Measurements from ENCODE around the gene OCA2.
A peak's percentile ranks its signal among the peaks of the same experiment; 100 is the strongest.

The OCA2 gene

DNA sequence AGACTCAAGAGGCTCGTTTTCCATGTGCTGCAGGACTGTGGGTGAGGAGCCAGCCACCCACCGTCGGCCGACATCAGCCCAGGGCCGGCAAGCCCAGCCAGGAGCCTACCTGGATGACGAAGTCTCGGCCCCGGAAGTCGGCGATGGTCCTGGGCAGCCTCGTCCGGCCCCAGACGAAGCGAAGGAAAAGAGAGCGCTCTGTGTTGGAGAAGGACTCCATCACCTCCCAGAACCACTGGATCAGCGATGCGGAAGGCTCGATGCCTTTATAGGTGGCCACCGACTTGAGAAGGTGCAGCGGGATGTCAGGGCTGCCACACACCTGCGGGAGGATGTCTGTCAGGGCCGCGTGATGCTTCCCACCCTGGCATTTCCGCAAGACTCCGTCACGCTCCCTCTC, 13.8 kb upstream of the OCA2 start:
- H3K27ac ChIP-seq: no peak overlapping the region
- H3K4me3 ChIP-seq (ENCODE audit: low read depth, low read length): no peak overlapping the region
- no peak for DNase-seq
- TF ChIP-seq, protein P1, sequence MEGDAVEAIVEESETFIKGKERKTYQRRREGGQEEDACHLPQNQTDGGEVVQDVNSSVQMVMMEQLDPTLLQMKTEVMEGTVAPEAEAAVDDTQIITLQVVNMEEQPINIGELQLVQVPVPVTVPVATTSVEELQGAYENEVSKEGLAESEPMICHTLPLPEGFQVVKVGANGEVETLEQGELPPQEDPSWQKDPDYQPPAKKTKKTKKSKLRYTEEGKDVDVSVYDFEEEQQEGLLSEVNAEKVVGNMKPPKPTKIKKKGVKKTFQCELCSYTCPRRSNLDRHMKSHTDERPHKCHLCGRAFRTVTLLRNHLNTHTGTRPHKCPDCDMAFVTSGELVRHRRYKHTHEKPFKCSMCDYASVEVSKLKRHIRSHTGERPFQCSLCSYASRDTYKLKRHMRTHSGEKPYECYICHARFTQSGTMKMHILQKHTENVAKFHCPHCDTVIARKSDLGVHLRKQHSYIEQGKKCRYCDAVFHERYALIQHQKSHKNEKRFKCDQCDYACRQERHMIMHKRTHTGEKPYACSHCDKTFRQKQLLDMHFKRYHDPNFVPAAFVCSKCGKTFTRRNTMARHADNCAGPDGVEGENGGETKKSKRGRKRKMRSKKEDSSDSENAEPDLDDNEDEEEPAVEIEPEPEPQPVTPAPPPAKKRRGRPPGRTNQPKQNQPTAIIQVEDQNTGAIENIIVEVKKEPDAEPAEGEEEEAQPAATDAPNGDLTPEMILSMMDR (IDR thresholded peaks at IDR 0.05; ENCODE audit: low read depth, low read length): no peak
- H3K9me3 ChIP-seq (ENCODE audit: severe bottlenecking): no peaks in the 10 kb centered on the region
- peaks cover 64% of the 10 kb centered on the region for H3K36me3 ChIP-seq
- no peaks in the 10 kb centered on the region for H3K27me3 ChIP-seq (ENCODE audit: insufficient read depth, low read depth, severe bottlenecking)

DNA sequence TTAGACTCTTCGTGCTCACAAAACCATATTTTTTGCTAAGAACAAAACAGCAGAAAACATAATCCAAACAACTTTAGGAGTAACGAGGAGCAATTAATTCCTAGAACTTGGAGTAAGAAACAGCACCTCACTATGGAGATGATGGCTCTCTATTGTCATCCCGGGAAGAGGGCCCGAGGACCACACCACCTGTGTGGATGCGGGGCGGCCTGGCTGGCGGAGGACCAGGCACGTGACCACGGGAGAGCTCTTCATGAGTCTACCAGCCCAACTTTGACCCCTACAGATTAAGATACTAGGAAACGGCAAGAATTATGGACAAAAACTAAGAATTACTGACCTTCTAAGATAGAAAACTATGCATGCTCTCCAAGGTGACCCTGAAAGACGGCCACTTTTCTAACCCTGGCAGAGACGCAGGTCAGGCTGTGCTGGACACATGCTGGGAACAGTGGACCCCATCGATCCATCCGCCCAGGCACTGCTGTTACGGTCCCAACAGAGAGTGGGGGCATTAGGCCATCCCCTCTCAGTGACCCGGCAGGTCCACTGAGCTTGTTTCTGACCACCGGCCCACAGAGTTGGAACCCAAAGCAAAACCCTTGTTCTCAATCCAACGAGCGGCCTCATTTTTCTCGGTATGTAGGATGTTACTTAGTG, 13.1 kb upstream of the OCA2 start:
- H3K36me3 ChIP-seq: peaks cover 57% of the 10 kb centered on the region
- TF ChIP-seq, protein P1 (IDR thresholded peaks at IDR 0.05; ENCODE audit: low read depth, low read length): no peak
- no peak overlapping the region for H3K27ac ChIP-seq
- H3K9me3 ChIP-seq (ENCODE audit: severe bottlenecking): no peaks in the 10 kb centered on the region
- no peak for DNase-seq
- no peak overlapping the region for H3K4me3 ChIP-seq (ENCODE audit: low read depth, low read length)
- H3K27me3 ChIP-seq (ENCODE audit: insufficient read depth, low read depth, severe bottlenecking): no peaks in the 10 kb centered on the region

DNA sequence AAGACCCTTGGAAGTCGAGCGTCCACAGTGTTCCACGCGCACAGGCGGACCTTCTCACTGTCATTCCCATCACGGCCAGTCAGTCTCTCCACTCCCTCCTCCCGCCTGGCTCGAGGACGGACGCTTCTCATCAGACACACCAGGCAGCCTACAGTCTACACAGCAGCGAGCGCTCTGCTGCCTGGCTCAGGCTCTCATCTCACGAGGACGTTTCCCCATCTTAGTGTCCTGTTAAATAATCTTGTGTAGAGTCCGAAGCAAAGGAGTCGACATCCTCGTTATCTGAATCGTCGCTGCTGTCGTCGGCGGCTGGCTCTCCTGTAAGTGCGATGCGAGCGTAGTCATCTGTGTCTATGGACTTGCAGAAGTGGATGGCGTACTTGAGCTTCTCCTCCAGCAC, 12.4 kb upstream of the OCA2 start:
- no peaks in the 10 kb centered on the region for H3K27me3 ChIP-seq (ENCODE audit: insufficient read depth, low read depth, severe bottlenecking)
- peaks cover 50% of the 10 kb centered on the region for H3K36me3 ChIP-seq
- H3K9me3 ChIP-seq (ENCODE audit: severe bottlenecking): no peaks in the 10 kb centered on the region
- H3K4me3 ChIP-seq (ENCODE audit: low read depth, low read length): no peak overlapping the region
- TF ChIP-seq, protein P1 (IDR thresholded peaks at IDR 0.05; ENCODE audit: low read depth, low read length): no peak
- DNase-seq: no peak
- H3K27ac ChIP-seq: no peak overlapping the region

DNA sequence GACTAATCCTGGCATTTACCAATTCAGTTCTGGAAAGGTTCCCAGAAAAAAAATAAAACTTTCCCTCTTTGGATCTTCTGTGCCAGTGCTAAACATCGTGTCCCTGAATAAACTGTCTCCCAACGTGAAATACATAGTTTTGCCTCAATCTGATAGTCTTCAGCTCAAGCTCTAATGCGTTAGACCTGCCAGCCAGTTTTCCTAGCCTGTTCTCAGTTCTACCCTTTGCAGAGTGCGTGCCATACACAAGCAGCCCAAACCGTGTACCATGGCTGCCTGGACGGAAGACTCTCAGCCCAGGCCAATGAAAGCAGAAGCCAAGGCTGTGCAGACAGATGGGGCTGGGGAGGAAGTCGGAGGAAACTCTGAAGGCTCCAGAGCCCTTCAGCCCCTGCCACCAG, 11.4 kb upstream of the OCA2 start:
- no peaks in the 10 kb centered on the region for H3K9me3 ChIP-seq (ENCODE audit: severe bottlenecking)
- DNase-seq: peak; percentile 65
- H3K27ac ChIP-seq: peak overlapping the region; percentile 46
- H3K4me3 ChIP-seq (ENCODE audit: low read depth, low read length): no peak overlapping the region
- TF ChIP-seq, protein P1 (IDR thresholded peaks at IDR 0.05; ENCODE audit: low read depth, low read length): no peak
- H3K36me3 ChIP-seq: peaks cover 43% of the 10 kb centered on the region
- H3K27me3 ChIP-seq (ENCODE audit: insufficient read depth, low read depth, severe bottlenecking): no peaks in the 10 kb centered on the region

DNA sequence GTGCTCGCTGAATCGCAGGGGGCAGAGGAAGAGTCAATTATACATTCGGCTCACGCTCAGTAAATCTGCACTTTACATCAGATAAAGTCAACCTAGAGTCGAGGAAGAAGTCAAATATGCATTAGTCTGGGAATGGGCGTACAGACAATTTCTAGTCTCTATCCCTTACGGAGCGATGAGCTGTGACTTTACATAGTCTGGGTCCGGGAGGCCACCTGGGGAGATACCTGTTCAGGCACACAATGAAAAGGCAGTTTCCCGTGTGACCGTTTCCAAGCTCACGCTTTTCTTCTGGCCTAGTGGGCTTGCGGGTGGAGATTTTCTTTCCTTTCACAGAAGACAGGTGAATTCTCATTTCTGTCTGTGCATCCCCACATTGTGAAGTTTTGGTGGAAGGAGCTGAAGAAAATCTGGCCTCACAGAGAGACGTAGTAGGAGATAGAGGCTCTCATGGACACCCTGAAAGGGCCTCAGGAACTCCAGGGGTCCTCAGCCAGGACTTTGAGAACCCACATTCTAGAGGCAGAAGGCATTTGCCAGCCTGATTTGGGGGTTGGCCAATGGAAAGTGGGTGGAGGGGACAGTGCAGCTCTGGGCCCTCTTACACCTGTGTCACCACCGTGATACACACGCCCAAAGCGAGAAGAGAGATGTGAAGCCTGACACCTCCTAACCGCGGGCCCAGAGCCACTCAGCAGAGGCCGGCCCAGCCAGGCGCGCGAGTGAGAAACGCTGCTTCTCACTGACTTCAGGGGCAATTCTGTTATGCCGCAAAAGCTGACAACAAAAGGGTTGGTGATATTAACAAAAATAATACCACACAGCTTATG, 10.7 kb upstream of the OCA2 start:
- no peak for DNase-seq
- peak overlapping the region; percentile 46 for H3K27ac ChIP-seq

More for the DNA sequence above, 10.7 kb upstream of the OCA2 start:
- peaks cover 39% of the 10 kb centered on the region for H3K36me3 ChIP-seq
- H3K4me3 ChIP-seq (ENCODE audit: low read depth, low read length): no peak overlapping the region
- H3K9me3 ChIP-seq (ENCODE audit: severe bottlenecking): no peaks in the 10 kb centered on the region
- TF ChIP-seq, protein P1 (IDR thresholded peaks at IDR 0.05; ENCODE audit: low read depth, low read length): no peak
- no peaks in the 10 kb centered on the region for H3K27me3 ChIP-seq (ENCODE audit: insufficient read depth, low read depth, severe bottlenecking)
